Stimulated activated naive CD8-positive, alpha-beta T cell treated with anti-CD3 and anti-CD28 coated beads, Interleukin-15, Interleukin-2, amounts not matched to agents 100 ng/mL and 50 ng/mL, for 24 hours (primary cell): ENCODE results near the gene MOB3C.

ENCODE experiments used
- H3K27ac Mint-ChIP-seq: one replicate; pipeline ENCODE4 v1.8.0; 2021; ENCODE audit warnings: mild to moderate bottlenecking, mixed read lengths
- H3K27me3 Mint-ChIP-seq: one replicate; pipeline ENCODE4 v1.8.0; 2021; ENCODE audit warnings: mixed read lengths
- H3K36me3 Mint-ChIP-seq: one replicate; pipeline ENCODE4 v1.8.0; 2021; ENCODE audit warnings: low read depth, mixed read lengths
- H3K4me1 Mint-ChIP-seq: one replicate; pipeline ENCODE4 v1.8.0; 2021; ENCODE audit warnings: low read depth, mixed read lengths
- H3K4me3 Mint-ChIP-seq: one replicate; pipeline ENCODE4 v1.8.0; 2021; ENCODE audit warnings: mild to moderate bottlenecking, mixed read lengths
- H3K9me3 Mint-ChIP-seq: one replicate; pipeline ENCODE4 v1.8.0; 2021; ENCODE audit warnings: mixed read lengths

The MOB3C gene

DNA sequence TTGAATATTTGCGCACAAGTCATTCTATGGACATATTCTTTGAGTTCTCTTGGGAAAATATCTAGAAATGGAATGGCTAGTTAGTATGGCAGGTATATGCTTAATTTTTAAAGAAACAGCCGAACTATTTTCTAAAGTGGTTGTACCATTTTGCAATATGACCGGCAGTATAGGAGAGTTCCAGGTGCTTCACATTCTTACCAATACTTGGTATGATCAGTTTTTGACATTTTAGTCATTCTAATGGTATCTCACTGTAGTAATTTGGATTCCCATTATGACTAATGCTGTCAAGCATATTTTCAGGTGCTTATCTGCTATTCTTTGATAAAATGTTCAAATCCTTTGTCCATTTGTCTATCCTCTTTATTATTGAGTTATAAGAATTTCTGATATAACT is 31.0 kb upstream of the MOB3C start:
- H3K27me3 Mint-ChIP-seq = no peaks in the 10 kb centered on the region
- H3K4me1 Mint-ChIP-seq = peaks cover 10% of the 10 kb centered on the region
- no peak overlapping the region for H3K4me3 Mint-ChIP-seq
- H3K9me3 Mint-ChIP-seq = peaks cover 4% of the 10 kb centered on the region
- no peak overlapping the region for H3K27ac Mint-ChIP-seq
- peaks cover 54% of the 10 kb centered on the region for H3K36me3 Mint-ChIP-seq

GRCh38 chr1:46646844-46647243 is 30.2 kb upstream of the MOB3C start:
- H3K27ac Mint-ChIP-seq = no peak overlapping the region
- H3K4me1 Mint-ChIP-seq = peaks cover 9% of the 10 kb centered on the region
- H3K36me3 Mint-ChIP-seq = peaks cover 52% of the 10 kb centered on the region
- H3K27me3 Mint-ChIP-seq = no peaks in the 10 kb centered on the region
- no peak overlapping the region for H3K4me3 Mint-ChIP-seq
- H3K9me3 Mint-ChIP-seq = peaks cover 4% of the 10 kb centered on the region

- peaks cover 4% of the 10 kb centered on the region for H3K9me3 Mint-ChIP-seq
- no peak overlapping the region for H3K27ac Mint-ChIP-seq
- H3K36me3 Mint-ChIP-seq = peaks cover 55% of the 10 kb centered on the region
- no peak overlapping the region for H3K4me3 Mint-ChIP-seq
- peaks cover 9% of the 10 kb centered on the region for H3K4me1 Mint-ChIP-seq
- H3K27me3 Mint-ChIP-seq = no peaks in the 10 kb centered on the region
Measured at GRCh38 chr1:46646331-46646730, 29.7 kb upstream of the MOB3C start.

GRCh38 chr1:46645815-46646214 is 29.2 kb upstream of the MOB3C start:
- Mint-ChIP-seq H3K4me1 (peaks cover 9% of the 10 kb centered on the region), H3K9me3 (peaks cover 4% of the 10 kb centered on the region), H3K27me3 (no peaks in the 10 kb centered on the region), H3K36me3 (peaks cover 58% of the 10 kb centered on the region), H3K4me3 (no peak overlapping the region), H3K27ac (no peak overlapping the region)

- Mint-ChIP-seq H3K27me3 (no peaks in the 10 kb centered on the region), H3K27ac (no peak overlapping the region), H3K36me3 (peaks cover 44% of the 10 kb centered on the region), H3K9me3 (no peaks in the 10 kb centered on the region), H3K4me1 (peaks cover 9% of the 10 kb centered on the region), H3K4me3 (no peak overlapping the region)
Measured at GRCh38 chr1:46643368-46643775, 26.8 kb upstream of the MOB3C start.

- peaks cover 6% of the 10 kb centered on the region for H3K4me1 Mint-ChIP-seq
- H3K27ac Mint-ChIP-seq = no peak overlapping the region
- peaks cover 39% of the 10 kb centered on the region for H3K36me3 Mint-ChIP-seq
- H3K9me3 Mint-ChIP-seq = no peaks in the 10 kb centered on the region
- H3K27me3 Mint-ChIP-seq = no peaks in the 10 kb centered on the region
- no peak overlapping the region for H3K4me3 Mint-ChIP-seq
Measured at GRCh38 chr1:46642115-46642680, 25.6 kb upstream of the MOB3C start.

DNA sequence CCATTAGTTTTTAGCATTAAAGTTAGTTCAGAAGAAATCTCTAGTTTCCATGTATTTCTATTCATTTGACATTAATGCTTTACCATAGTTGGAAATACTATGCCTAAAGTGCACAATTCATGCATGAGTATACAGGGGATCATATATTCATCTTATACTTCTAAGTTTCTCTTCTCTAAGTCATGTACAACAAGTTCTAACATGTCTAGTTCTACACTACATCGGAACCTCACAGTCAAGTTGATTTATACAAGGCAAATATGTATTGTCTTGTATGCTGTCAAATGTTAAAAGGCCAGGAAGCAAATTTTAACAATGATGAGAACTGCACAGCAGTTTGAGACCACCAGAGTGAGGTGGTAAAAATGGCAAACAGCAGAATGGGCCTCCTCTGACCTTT is 22.9 kb upstream of the MOB3C start:
- no peak overlapping the region for H3K27ac Mint-ChIP-seq
- no peaks in the 10 kb centered on the region for H3K27me3 Mint-ChIP-seq
- H3K9me3 Mint-ChIP-seq = no peaks in the 10 kb centered on the region
- H3K4me3 Mint-ChIP-seq = no peak overlapping the region
- H3K4me1 Mint-ChIP-seq = no peaks in the 10 kb centered on the region
- H3K36me3 Mint-ChIP-seq = peaks cover 44% of the 10 kb centered on the region

- Mint-ChIP-seq H3K36me3 (peaks cover 48% of the 10 kb centered on the region), H3K27me3 (no peaks in the 10 kb centered on the region), H3K4me1 (no peaks in the 10 kb centered on the region), H3K27ac (no peak overlapping the region), H3K4me3 (no peak overlapping the region), H3K9me3 (no peaks in the 10 kb centered on the region)
Measured at GRCh38 chr1:46638921-46639320, 22.3 kb upstream of the MOB3C start.

DNA sequence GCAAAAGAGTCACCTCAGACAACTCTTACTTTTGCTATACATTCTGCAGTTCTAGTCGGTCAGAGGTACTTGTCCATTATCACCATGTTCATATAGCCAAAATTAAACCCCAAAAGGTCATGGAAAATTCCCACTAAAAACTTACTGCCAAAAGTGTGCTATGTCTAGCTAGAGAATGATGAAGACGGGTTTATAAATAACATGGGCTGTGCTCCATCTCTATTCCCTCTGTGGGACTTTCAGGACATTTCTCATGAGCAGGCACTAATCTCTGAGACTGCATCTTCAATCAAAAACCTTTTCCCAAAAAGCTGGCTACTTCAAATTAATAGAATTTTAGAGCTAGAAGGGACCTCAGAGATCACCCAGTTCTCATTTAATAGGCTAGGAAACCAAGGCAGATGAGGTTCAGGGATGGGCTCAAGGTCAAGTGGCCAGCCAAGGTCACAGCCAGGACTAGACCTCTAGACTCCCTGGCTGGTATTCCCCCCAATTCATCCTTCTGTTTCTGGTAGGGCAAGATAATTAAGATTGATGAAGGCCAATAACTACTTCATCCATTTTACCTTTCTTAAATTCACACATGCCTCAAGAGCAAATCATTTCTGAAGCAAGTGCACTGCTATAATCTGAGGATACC is 21.0 kb upstream of the MOB3C start:
- Mint-ChIP-seq H3K27ac (no peak overlapping the region), H3K36me3 (peaks cover 50% of the 10 kb centered on the region), H3K4me1 (no peaks in the 10 kb centered on the region), H3K4me3 (no peak overlapping the region), H3K9me3 (no peaks in the 10 kb centered on the region), H3K27me3 (no peaks in the 10 kb centered on the region)

DNA sequence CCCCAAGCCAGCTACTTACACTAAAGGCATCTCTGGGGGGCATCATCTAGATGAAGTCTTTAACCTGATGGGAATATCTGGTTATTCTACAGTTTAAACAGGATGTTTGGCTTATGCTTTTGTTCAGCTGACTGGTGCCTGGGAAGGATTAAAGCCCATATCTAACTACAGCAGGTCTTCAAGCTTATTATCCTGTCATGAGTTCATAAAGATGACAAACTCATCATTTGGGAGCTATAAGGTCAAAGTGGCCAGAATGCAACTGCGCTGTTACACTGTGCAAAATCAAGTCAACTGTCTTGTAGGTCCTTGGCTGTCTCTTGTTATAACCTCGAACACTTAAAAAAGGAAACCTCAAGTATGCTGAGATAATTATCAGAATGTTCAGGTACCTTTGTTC is 18.6 kb upstream of the MOB3C start:
- H3K9me3 Mint-ChIP-seq = no peaks in the 10 kb centered on the region
- H3K4me3 Mint-ChIP-seq = no peak overlapping the region
- H3K4me1 Mint-ChIP-seq = no peaks in the 10 kb centered on the region
- H3K27ac Mint-ChIP-seq = no peak overlapping the region
- H3K27me3 Mint-ChIP-seq = no peaks in the 10 kb centered on the region
- peaks cover 40% of the 10 kb centered on the region for H3K36me3 Mint-ChIP-seq

DNA sequence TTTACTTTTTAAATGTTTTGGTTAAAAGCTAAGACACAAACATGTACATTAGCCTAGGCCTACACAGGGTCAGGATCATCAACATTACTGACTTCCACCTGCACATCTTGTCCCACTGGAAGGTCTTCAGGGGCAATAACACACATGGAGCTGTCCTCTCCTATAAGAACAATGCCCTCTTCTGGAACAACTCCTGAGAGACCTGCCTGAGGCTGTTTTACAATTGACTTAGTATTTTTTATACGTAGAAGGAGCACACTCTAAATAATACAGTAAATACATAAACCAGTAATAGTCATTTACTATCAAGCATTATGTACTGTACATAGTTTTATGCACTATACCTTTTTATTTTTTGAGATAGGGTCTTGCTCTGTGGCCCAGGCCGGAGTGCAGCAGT is 14.1 kb upstream of the MOB3C start:
- no peaks in the 10 kb centered on the region for H3K4me1 Mint-ChIP-seq
- no peak overlapping the region for H3K27ac Mint-ChIP-seq
- H3K27me3 Mint-ChIP-seq = no peaks in the 10 kb centered on the region
- no peaks in the 10 kb centered on the region for H3K9me3 Mint-ChIP-seq
- no peak overlapping the region for H3K4me3 Mint-ChIP-seq
- peaks cover 36% of the 10 kb centered on the region for H3K36me3 Mint-ChIP-seq

GRCh38 chr1:46623743-46624644 is 7.4 kb upstream of the MOB3C start:
- H3K4me1 Mint-ChIP-seq = peaks cover 5% of the 10 kb centered on the region
- no peaks in the 10 kb centered on the region for H3K9me3 Mint-ChIP-seq
- H3K36me3 Mint-ChIP-seq = no peaks in the 10 kb centered on the region
- no peaks in the 10 kb centered on the region for H3K27me3 Mint-ChIP-seq
- H3K4me3 Mint-ChIP-seq = no peak overlapping the region
- H3K27ac Mint-ChIP-seq = no peak overlapping the region

- peaks cover 11% of the 10 kb centered on the region for H3K4me1 Mint-ChIP-seq
- no peak overlapping the region for H3K4me3 Mint-ChIP-seq
- no peak overlapping the region for H3K27ac Mint-ChIP-seq
- no peaks in the 10 kb centered on the region for H3K36me3 Mint-ChIP-seq
- no peaks in the 10 kb centered on the region for H3K27me3 Mint-ChIP-seq
- H3K9me3 Mint-ChIP-seq = no peaks in the 10 kb centered on the region
Measured at GRCh38 chr1:46622344-46622743, 5.7 kb upstream of the MOB3C start.

DNA sequence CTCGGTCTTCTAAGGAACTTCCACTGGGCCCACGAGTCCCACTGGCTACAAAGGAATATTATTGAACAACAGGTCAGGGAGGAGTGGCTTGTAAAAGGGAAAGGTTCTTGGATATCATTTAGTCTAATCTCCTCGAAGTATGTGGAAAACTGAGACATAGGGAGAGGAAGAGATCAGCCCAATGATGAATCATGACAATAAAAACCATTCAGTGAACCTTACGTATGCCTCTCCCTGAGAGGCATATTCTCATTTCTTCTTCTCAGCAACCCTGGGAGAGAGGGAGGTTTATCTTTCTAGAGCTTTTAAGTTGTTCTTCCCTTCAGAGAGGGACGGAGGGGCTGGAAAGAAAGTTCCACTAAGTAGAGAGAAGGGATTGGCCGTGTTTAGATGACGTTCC is 5.3 kb upstream of the MOB3C start:
- Mint-ChIP-seq H3K36me3 (no peaks in the 10 kb centered on the region), H3K4me3 (no peak overlapping the region), H3K4me1 (peaks cover 15% of the 10 kb centered on the region), H3K27ac (no peak overlapping the region), H3K9me3 (no peaks in the 10 kb centered on the region), H3K27me3 (no peaks in the 10 kb centered on the region)

DNA sequence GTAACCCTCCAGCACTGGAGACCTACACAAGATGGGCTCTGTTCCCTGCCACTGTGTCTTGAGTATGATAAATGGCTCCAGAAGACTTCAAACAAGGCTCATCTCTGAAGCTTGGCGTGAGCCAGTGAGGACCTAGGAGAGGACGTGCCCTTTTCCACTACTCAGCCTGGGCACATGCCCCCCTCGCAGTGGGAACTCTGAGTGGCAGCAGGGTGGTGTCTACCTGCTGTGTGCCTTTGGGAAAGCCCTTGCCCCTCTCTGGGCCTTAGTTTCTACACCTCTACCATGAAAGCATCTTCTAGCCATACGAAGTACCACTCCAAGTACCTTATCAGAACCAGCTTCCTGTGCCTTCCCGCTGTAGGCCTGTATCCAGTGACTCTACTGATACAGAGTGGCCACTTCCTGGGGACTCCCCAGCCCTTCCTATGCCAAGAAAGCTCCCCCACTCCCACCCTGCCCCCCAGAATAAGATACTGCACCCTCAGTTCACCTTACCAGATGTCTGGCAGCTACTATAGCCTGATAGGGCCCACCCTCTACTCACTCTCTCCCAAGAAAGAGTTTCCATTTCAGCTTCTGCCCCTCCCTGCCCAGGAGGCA is 3.1 kb upstream of the MOB3C start:
- Mint-ChIP-seq H3K4me3 (no peak overlapping the region), H3K36me3 (no peaks in the 10 kb centered on the region), H3K27me3 (no peaks in the 10 kb centered on the region), H3K9me3 (no peaks in the 10 kb centered on the region), H3K4me1 (peaks cover 32% of the 10 kb centered on the region), H3K27ac (no peak overlapping the region)
